ENCODE data around the gene APOLD1. TPM values are rescaled to one million over a fixed set of nuclear protein-coding genes. Genes with fewer than 3 reads are reported as not detected.
A peak's percentile ranks its signal among the peaks of the same experiment; 100 is the strongest.

The APOLD1 gene
- total RNA-seq, 1 donor from 2014 or later, result 5.2 TPM

- Mint-ChIP-seq H3K27ac (ENCODE audit: unreplicated experiment) (no peak overlapping the region), H3K36me3 (ENCODE audit: low read depth, unreplicated experiment) (peaks cover 7% of the 10 kb centered on the region), H3K27me3 (ENCODE audit: unreplicated experiment) (peaks cover 2% of the 10 kb centered on the region), H3K4me3 (ENCODE audit: unreplicated experiment) (no peak overlapping the region), H3K9me3 (ENCODE audit: unreplicated experiment) (no peaks in the 10 kb centered on the region), H3K4me1 (ENCODE audit: unreplicated experiment) (peaks cover 29% of the 10 kb centered on the region)
- no peak for DNase-seq (ENCODE audit: low spot score)
- TF ChIP-seq CTCF (IDR thresholded peaks at IDR 0.05; ENCODE audit: unreplicated experiment), result no peak
These were observed 26.7 kb downstream of the APOLD1 start for GRCh38 chr12:12812174-12812573.

GRCh38 chr12:12812618-12813119 is 27.2 kb downstream of the APOLD1 start:
- TF ChIP-seq CTCF (IDR thresholded peaks at IDR 0.05; ENCODE audit: unreplicated experiment), result no peak
- DNase-seq (ENCODE audit: low spot score), result no peak

GRCh38 chr12:12813120-12814101 is 28.0 kb downstream of the APOLD1 start, which contains the start of gene DDX47:
TSS of gene DDX47 (plus strand) at chr12:12813346. CDS start at chr12:12813368, 22 bp downstream.
- H3K9me3 Mint-ChIP-seq (ENCODE audit: unreplicated experiment), result no peaks in the 10 kb centered on the region
- TF ChIP-seq CTCF (IDR thresholded peaks at IDR 0.05; ENCODE audit: unreplicated experiment), result peak; percentile 95
- peak; percentile 99 for DNase-seq (ENCODE audit: low spot score)
- peaks cover 23% of the 10 kb centered on the region for H3K4me1 Mint-ChIP-seq (ENCODE audit: unreplicated experiment)
- H3K27ac Mint-ChIP-seq (ENCODE audit: unreplicated experiment), result peak within 1 kb of the TSS; percentile 80
- H3K4me3 Mint-ChIP-seq (ENCODE audit: unreplicated experiment), result peak within 1 kb of the TSS; percentile 95
- peaks cover 7% of the 10 kb centered on the region for H3K36me3 Mint-ChIP-seq (ENCODE audit: low read depth, unreplicated experiment)
- H3K27me3 Mint-ChIP-seq (ENCODE audit: unreplicated experiment), result peaks cover 2% of the 10 kb centered on the region

More at GRCh38 chr12:12812618-12813119, 27.2 kb downstream of the APOLD1 start:
- Mint-ChIP-seq H3K36me3 (ENCODE audit: low read depth, unreplicated experiment) (peaks cover 7% of the 10 kb centered on the region), H3K27ac (ENCODE audit: unreplicated experiment) (peak overlapping the region; percentile 80), H3K4me3 (ENCODE audit: unreplicated experiment) (peak overlapping the region; percentile 95), H3K4me1 (ENCODE audit: unreplicated experiment) (peaks cover 29% of the 10 kb centered on the region), H3K9me3 (ENCODE audit: unreplicated experiment) (no peaks in the 10 kb centered on the region), H3K27me3 (ENCODE audit: unreplicated experiment) (peaks cover 2% of the 10 kb centered on the region)

GRCh38 chr12:12817616-12818015 is 32.2 kb downstream of the APOLD1 start:
- Mint-ChIP-seq H3K27ac (ENCODE audit: unreplicated experiment) (no peak overlapping the region), H3K4me1 (ENCODE audit: unreplicated experiment) (peaks cover 14% of the 10 kb centered on the region), H3K36me3 (ENCODE audit: low read depth, unreplicated experiment) (peaks cover 24% of the 10 kb centered on the region), H3K9me3 (ENCODE audit: unreplicated experiment) (no peaks in the 10 kb centered on the region), H3K4me3 (ENCODE audit: unreplicated experiment) (no peak overlapping the region), H3K27me3 (ENCODE audit: unreplicated experiment) (peaks cover 2% of the 10 kb centered on the region)
- no peak for TF ChIP-seq CTCF (IDR thresholded peaks at IDR 0.05; ENCODE audit: unreplicated experiment)
- DNase-seq (ENCODE audit: low spot score), result no peak

- H3K9me3 Mint-ChIP-seq (ENCODE audit: unreplicated experiment), result no peaks in the 10 kb centered on the region
- no peak for DNase-seq (ENCODE audit: low spot score)
- no peaks in the 10 kb centered on the region for H3K27me3 Mint-ChIP-seq (ENCODE audit: unreplicated experiment)
- H3K36me3 Mint-ChIP-seq (ENCODE audit: low read depth, unreplicated experiment), result peaks cover 24% of the 10 kb centered on the region
- H3K27ac Mint-ChIP-seq (ENCODE audit: unreplicated experiment), result no peak overlapping the region
- H3K4me1 Mint-ChIP-seq (ENCODE audit: unreplicated experiment), result peaks cover 8% of the 10 kb centered on the region
- H3K4me3 Mint-ChIP-seq (ENCODE audit: unreplicated experiment), result no peak overlapping the region
- TF ChIP-seq CTCF (IDR thresholded peaks at IDR 0.05; ENCODE audit: unreplicated experiment), result no peak
These were observed 33.2 kb downstream of the APOLD1 start for GRCh38 chr12:12818701-12819100.

Data from endothelial cell (in vitro differentiated cells).